RWPE2 (cell line): Measurements from ENCODE around the gene SLC26A8.
A peak's percentile ranks its signal among the peaks of the same experiment; 100 is the strongest.
"Not testable (repeated sequence)": the region's sequence is repeated elsewhere in the genome, so short reads cannot be mapped to it uniquely, and the experiment has no call there.

ENCODE experiments used
- ATAC-seq: fragments of 200-7000 bp; cut with Tn5 transposase; 3 replicates; pipeline ENCODE4 v1.9.1; 2021; ENCODE audit warnings: low read depth
- DNase-seq: peaks from one replicate; pipeline ENCODE4 v3.0.0-alpha.2; 2020; ENCODE audit warnings: low spot score
- H3K27ac ChIP-seq: fragments of 450-650 bp; 2 replicates; pipeline ENCODE4 v1.5.1; 2017; ENCODE audit warnings: mild to moderate bottlenecking; ENCODE audit not compliant: poor library complexity, severe bottlenecking
- H3K27me3 ChIP-seq: fragments of 250-450 bp; sonication (Bioruptor Pico); 2 replicates; pipeline ENCODE4 v1.5.1; 2021; ENCODE audit warnings: mild to moderate bottlenecking, moderate library complexity; ENCODE audit not compliant: insufficient read depth, poor library complexity, severe bottlenecking
- H3K36me3 ChIP-seq: fragments of 250-450 bp; sonication (Bioruptor Pico); 2 replicates; pipeline ENCODE4 v1.5.1; 2020; ENCODE audit warnings: low read depth, mild to moderate bottlenecking, moderate library complexity
- H3K4me1 ChIP-seq: fragments of 250-450 bp; sonication (Bioruptor Pico); 2 replicates; pipeline ENCODE4 v1.5.1; 2021; ENCODE audit warnings: mild to moderate bottlenecking, moderate library complexity; ENCODE audit not compliant: insufficient read depth, poor library complexity, severe bottlenecking
- H3K4me3 ChIP-seq: fragments of 250-450 bp; sonication (Bioruptor Pico); 2 replicates; pipeline ENCODE4 v1.5.1; 2021; ENCODE audit warnings: mild to moderate bottlenecking, moderate library complexity; ENCODE audit not compliant: severe bottlenecking
- H3K9me3 ChIP-seq: fragments of 250-450 bp; sonication (Bioruptor Pico); 2 replicates; pipeline ENCODE4 v1.5.1; 2021; ENCODE audit warnings: mild to moderate bottlenecking, moderate library complexity; ENCODE audit not compliant: severe bottlenecking
- TF ChIP-seq, protein P1 (sequence below): fragments of 450-650 bp; IDR thresholded peaks from one replicate; pipeline ENCODE4 v1.5.1; 2017; ENCODE audit warnings: mild to moderate bottlenecking, moderate library complexity; ENCODE audit not compliant: poor library complexity, severe bottlenecking

SLC26A8 gene

DNA sequence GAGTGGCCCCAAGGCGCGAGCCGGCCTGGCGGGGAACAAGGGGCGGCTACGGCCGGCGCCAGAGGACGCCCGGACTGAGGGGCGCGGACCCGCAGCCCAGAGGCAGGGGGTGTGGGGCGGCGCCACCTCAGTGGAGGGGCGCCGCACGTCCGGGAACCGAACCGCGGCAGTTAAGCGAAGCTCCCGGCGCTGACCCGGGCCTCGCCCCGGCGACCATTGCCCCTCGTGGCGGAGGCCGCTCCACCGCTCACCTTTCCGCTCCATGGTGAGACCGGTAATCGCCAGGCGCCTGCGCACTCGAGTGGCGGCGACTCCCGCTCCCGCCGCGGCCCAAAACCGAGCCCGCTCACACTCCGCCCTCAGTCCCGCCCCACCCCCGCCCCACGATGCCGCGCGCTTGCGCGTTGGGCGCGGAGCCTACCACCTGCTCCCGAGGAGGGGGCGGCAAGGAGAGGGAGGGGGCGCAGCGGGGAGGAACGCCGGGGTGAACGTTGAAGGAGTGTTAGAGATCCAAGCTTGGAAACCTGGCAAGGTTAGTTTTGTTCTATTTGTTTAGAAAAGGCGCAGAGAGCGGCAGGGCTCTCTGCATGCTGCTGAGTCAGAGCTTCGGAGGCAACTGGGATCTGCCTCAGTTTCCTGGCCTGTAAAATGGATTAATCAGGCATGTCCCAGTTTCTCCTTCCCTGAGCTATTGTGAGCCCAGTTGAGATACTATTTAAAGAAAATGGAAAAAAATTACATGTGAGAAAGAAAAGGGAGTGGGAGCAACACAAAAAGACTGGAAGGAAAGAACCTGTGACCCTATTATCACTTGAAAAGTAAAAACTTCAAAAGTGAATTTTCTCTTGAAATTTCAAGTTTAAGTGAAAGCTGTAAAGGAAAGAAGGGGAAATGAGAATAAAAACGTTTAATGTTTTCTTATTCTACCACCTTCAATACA, 103.4 kb downstream of the SLC26A8 start, which contains the start of gene SRPK1:
Gene SRPK1, minus strand, starts transcription at position 306 of the 940 bp plus-strand sequence. Its CDS starts 42 bp downstream, at position 264.
- DNase-seq, result peak; percentile 89
- TF ChIP-seq, protein P1, sequence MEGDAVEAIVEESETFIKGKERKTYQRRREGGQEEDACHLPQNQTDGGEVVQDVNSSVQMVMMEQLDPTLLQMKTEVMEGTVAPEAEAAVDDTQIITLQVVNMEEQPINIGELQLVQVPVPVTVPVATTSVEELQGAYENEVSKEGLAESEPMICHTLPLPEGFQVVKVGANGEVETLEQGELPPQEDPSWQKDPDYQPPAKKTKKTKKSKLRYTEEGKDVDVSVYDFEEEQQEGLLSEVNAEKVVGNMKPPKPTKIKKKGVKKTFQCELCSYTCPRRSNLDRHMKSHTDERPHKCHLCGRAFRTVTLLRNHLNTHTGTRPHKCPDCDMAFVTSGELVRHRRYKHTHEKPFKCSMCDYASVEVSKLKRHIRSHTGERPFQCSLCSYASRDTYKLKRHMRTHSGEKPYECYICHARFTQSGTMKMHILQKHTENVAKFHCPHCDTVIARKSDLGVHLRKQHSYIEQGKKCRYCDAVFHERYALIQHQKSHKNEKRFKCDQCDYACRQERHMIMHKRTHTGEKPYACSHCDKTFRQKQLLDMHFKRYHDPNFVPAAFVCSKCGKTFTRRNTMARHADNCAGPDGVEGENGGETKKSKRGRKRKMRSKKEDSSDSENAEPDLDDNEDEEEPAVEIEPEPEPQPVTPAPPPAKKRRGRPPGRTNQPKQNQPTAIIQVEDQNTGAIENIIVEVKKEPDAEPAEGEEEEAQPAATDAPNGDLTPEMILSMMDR, result no peak

GRCh38 chr6:35919827-35920751, 104.4 kb downstream of the SLC26A8 start:
- ATAC-seq (peak; percentile 78), DNase-seq (no peak)
- TF ChIP-seq, protein P1, result no peak
- H3K27me3 ChIP-seq, result no peaks in the 10 kb centered on the region
- peak overlapping the region; percentile 79 for H3K27ac ChIP-seq
- H3K36me3 ChIP-seq, result peaks cover 30% of the 10 kb centered on the region
- peaks cover 4% of the 10 kb centered on the region for H3K4me1 ChIP-seq
- peak overlapping the region; percentile 98 for H3K4me3 ChIP-seq
- H3K9me3 ChIP-seq, result no peaks in the 10 kb centered on the region

More for the DNA sequence above, 103.4 kb downstream of the SLC26A8 start, which contains the start of gene SRPK1:
- ATAC-seq, result peak; percentile 78
- H3K27ac ChIP-seq, result peak within 1 kb of the TSS; percentile 79
- H3K27me3 ChIP-seq, result no peaks in the 10 kb centered on the region
- no peaks in the 10 kb centered on the region for H3K9me3 ChIP-seq
- peak within 1 kb of the TSS; percentile 98 for H3K4me3 ChIP-seq
- H3K36me3 ChIP-seq, result peaks cover 21% of the 10 kb centered on the region
- H3K4me1 ChIP-seq, result peaks cover 4% of the 10 kb centered on the region

GRCh38 chr6:35919085-35919826, 105.2 kb downstream of the SLC26A8 start:
- Histone ChIP-seq H3K9me3 (no peaks in the 10 kb centered on the region), H3K27me3 (no peaks in the 10 kb centered on the region), H3K4me3 (peak overlapping the region; percentile 98), H3K4me1 (peaks cover 4% of the 10 kb centered on the region), H3K36me3 (peaks cover 34% of the 10 kb centered on the region), H3K27ac (peak overlapping the region; percentile 79)
- TF ChIP-seq, protein P1, result no peak
- DNase-seq (no peak), ATAC-seq (peak; percentile 28)

DNA sequence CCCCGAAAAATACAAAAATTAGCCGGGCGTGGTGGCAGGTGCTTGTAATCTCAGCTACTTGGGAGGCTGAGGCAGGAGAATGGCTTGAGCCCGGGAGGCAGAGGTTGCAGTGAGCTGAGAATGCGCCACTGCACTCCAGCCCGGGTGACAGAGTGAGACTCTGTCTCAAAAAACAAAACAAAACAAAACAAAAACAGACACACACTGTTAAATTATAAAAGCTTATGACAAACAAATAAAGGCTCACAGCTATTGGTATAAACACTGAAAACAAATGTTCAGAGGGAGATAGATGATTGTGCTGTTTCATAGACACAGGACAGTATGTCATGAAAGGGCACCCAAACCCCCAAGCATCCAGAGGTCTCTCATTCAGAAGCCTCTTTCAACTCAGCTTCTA, 107.5 kb downstream of the SLC26A8 start:
- H3K27ac ChIP-seq, DNase-seq, H3K4me3 ChIP-seq, H3K9me3 ChIP-seq, ATAC-seq, H3K27me3 ChIP-seq, H3K4me1 ChIP-seq: not testable (repeated sequence)
- H3K36me3 ChIP-seq, result peaks cover 53% of the 10 kb centered on the region
